HAP-1 (cell line): ENCODE measurements around the gene KCNQ2.
A peak's percentile ranks its signal among the peaks of the same experiment; 100 is the strongest.

Experiments
- DNase-seq, 2 experiments: peaks; one replicate each; pipeline ENCODE4 v3.0.0-alpha.2; 2016 to 2020; ENCODE audit warnings: low spot score in 2 of 2
- H3K27me3 ChIP-seq: fragments of 250-450 bp; sonication (Bioruptor Pico); 2 replicates; pipeline ENCODE4 v1.5.1; 2020; ENCODE audit warnings: low read depth, mild to moderate bottlenecking, moderate library complexity
- H3K36me3 ChIP-seq: fragments of 250-450 bp; sonication (Bioruptor Pico); replicated peaks from 2 replicates; pipeline ENCODE4 v1.5.1; 2020; ENCODE audit warnings: mild to moderate bottlenecking
- H3K4me1 ChIP-seq: fragments of 250-450 bp; sonication (Bioruptor Pico); 2 replicates; pipeline ENCODE4 v1.5.1; 2020; ENCODE audit warnings: mild to moderate bottlenecking
- H3K4me3 ChIP-seq: fragments of 250-450 bp; sonication (Bioruptor Pico); 2 replicates; pipeline ENCODE4 v1.5.1; 2020; ENCODE audit warnings: mild to moderate bottlenecking, moderate library complexity
- H3K9me3 ChIP-seq: fragments of 250-450 bp; sonication (Bioruptor Pico); 2 replicates; pipeline ENCODE4 v1.5.1; 2020; ENCODE audit warnings: mild to moderate bottlenecking, moderate library complexity
- in situ Hi-C: fragments of 300-500 bp; cut with MboI; formaldehyde crosslinking; loops from 3 replicates; pipeline ENCODE4 v1.14.3; 2020; ENCODE audit warnings: low sequenced_read_pairs, inconsistent platforms, mixed read lengths

Gene KCNQ2

DNA sequence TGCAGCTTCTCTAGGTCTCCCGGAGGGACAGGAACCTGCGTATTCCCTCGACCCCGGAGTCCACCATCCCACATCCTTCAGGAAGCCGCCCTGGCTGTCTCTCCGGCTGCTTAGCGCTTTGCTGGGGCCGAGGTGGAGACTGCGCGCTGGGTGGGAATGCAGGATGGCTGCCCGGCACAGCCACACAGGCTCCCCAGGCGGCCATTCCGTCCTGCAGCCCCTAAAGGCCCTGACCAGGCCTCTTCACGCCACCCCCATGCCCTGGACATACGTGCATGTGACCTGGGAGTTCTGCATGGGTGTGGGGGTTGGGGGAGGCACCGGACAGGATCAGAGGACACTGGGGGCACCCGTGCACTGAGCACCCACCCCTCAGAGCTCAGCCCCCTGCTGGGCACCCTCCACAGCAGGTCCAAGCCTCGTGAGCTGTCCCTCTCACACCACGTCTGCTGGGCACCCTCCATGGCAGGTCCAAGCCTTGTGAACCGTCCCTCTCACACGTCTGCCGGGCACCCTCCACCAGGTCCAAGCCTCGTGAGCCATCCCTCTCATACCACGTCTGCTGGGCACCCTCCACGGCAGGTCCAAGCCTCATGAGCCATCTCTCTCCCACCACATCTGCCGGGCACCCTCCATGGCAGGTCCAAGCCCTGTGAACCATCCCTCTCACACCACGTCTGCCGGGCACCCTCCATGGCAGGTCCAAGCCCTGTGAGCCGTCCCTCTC, 70.9 kb downstream of the KCNQ2 start:
- H3K4me3 ChIP-seq: no peak overlapping the region
- no peaks in the 10 kb centered on the region for H3K9me3 ChIP-seq
- H3K36me3 ChIP-seq: no peaks in the 10 kb centered on the region
- peaks cover 31% of the 10 kb centered on the region for H3K27me3 ChIP-seq
- in situ Hi-C loops: no loop called here
- no peak for DNase-seq
- H3K4me1 ChIP-seq: no peaks in the 10 kb centered on the region

DNA sequence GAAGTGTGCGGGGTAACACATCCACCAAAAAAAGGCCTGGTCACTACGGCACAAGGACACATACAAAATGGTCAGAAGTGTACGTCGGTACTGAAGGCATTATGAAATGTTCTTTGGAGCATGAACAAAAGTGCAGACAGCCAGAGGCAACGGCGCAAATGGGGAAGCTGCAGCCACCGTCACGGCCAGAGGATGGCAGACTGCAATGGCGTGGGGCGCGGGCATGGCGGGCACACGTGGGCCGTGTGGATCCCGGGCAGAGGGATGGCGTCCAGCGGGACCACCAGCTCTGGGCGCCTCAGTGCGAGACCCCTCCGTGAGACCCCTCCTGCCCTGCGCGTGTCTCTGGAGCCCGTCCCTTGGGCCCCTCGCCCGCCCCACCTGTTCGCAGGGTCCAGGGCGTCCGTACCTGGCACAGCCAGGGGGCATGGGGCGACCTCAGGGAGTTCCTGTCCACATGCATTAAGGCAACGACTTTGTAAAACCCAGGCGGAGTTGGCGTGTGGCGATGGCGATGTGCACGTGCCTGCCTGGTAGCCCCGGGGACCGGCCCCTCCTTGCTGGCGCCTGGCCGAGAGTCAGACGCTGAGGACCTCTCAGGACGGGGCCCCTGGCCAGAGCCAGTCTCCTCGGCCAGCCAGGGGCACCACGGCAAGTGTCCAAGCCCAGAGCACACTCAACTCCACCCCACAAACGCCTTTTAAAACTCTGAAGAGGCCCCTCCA, 71.8 kb downstream of the KCNQ2 start:
- in situ Hi-C loops: no loop called here
- no peak overlapping the region for H3K4me3 ChIP-seq
- no peak for DNase-seq
- peaks cover 37% of the 10 kb centered on the region for H3K27me3 ChIP-seq
- H3K36me3 ChIP-seq: no peaks in the 10 kb centered on the region
- H3K4me1 ChIP-seq: no peaks in the 10 kb centered on the region
- H3K9me3 ChIP-seq: no peaks in the 10 kb centered on the region

DNA sequence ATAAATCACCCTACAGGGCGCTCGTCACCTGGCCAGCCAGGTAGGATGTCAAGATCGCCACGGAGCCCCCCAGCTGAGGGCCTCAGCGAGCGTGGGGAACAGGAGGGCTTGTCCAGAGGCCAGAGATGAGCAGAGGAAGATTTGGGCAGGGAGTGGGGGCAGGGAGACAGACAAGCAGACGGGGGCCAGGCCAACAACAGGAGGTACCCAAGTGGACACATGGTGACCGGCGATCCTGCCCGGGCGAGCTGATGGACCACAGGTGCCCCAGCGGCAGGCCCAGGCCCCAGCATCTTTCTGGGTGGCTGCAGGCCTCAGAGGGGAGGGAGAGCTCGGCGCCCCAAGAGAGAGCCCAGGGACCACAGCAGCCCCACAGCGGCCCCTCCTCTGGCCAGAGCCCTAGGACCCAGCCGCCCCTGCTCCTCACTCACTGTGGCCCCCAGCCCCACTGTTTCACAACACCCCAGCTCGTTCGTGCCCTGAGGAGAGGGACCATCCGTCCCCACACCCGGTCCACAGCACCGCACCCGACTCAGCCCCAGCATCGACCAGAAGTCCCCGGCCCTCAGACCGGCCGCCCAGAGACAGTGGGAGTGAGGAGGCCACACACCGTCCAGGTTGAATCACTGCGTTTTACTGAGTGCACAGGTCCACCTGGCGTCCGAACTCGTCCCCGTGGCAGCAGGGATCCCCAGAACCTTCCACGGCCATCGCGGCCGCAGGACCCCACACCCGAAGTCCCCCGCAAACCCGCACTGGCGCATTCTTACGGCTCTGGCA, 72.7 kb downstream of the KCNQ2 start:
- no peaks in the 10 kb centered on the region for H3K4me1 ChIP-seq
- no peak overlapping the region for H3K4me3 ChIP-seq
- H3K27me3 ChIP-seq: peaks cover 37% of the 10 kb centered on the region
- H3K36me3 ChIP-seq: no peaks in the 10 kb centered on the region
- H3K9me3 ChIP-seq: no peaks in the 10 kb centered on the region
- no peak for DNase-seq
- in situ Hi-C loops: no loop called here

DNA sequence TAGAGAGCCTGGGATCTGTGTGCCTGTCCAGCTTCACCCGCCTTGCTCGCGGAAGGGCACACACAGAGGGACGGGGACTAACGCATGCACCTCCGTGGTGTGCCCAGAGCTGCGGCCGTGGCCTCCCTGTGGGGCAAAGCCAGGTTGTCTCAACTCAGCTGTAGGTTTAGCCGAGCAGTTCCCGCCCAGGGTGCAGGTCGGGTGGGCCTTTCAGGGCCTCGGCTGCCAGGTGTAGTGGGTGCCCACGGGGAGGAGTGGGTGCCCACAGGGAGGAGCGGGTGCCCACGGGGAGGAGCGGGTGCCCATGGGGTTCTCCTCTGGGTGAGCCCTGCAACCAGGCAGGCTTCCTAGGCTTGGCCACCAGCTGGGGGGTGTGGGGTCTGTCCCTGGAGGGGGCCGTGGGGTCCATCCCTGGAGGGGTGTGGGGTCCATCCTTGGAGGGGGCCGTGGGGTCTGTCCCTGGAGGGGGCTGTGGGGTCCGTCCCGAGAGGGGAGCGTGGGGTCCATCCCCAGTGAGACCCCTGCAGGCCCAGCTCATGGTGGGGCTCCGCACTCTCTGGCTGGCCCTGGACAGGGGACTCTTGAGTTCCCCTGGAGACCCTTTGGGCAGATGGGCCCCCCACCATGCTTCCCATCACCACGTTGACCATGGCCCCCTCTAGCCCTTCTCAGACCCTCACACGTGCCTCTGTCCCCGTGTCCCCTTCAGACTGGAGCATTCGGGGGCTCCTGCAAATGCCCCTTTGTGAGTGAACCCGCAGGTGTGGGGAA, 73.5 kb downstream of the KCNQ2 start:
- Histone ChIP-seq H3K4me3 (no peak overlapping the region), H3K4me1 (no peaks in the 10 kb centered on the region), H3K36me3 (no peaks in the 10 kb centered on the region), H3K9me3 (no peaks in the 10 kb centered on the region), H3K27me3 (peaks cover 37% of the 10 kb centered on the region)
- in situ Hi-C loops: no loop called here
- DNase-seq: no peak

DNA sequence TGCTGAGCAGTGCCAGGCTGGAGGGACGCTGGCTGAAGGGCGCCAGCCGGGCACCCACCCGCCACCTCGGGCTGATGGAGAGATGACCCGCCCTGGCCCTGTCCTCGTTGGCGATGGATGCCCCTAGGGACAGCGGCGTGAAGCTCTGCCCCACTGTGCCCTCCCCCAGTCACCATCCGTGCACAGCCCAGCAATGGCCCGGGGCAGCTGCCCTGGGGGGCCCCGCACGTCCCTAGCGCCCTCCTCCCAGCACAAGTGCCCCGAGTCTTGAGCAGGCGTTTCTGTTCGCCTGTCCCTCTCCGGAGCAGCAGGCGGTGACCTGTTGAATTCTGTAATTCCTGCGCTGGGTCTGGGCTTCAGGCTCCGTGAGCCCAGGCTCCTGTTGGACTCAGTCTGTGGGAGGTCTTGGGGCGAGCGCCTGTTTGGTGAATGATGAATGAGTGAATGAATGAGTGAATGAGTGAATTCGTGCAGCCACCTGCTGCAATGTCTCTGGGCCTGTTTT, 74.5 kb downstream of the KCNQ2 start:
- no peak for DNase-seq
- Histone ChIP-seq H3K4me1 (no peaks in the 10 kb centered on the region), H3K9me3 (no peaks in the 10 kb centered on the region), H3K27me3 (peaks cover 32% of the 10 kb centered on the region), H3K36me3 (no peaks in the 10 kb centered on the region), H3K4me3 (no peak overlapping the region)
- in situ Hi-C loops: no loop called here

DNA sequence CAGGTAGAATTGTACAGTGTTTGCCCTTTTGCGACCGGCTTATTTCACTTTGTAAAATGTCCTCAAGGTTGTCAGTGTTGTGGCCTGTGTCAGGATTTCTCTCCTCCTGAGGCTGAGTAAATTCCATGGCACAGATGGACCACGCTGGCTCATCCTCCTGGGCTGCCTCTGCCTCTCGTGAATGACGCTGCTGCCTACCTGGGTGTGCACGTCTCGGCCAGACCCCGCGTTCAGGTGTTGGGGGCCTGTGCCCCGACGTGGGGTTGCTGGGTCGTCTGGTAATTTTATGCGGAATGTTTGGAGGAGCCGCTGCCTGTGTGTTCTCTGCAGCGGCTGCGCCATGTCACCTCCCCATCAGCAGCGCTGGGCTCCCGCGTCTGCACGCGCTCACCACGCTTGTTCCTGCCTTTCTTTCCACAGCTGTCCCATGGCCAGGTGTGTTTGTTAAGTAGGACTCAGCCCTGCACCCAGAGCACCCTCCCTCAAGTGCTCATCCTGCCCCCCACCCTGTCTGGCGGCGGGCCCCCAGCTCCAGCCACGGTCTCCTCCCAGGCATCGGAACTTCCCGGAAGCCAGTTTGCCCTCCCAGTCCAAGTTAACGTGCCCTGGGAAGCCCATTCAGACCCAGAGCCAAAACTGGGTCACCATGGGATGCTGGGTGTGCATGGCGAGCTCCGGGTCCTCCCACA, 75.2 kb downstream of the KCNQ2 start:
- Histone ChIP-seq H3K4me3 (no peak overlapping the region), H3K9me3 (no peaks in the 10 kb centered on the region), H3K27me3 (peaks cover 27% of the 10 kb centered on the region), H3K36me3 (no peaks in the 10 kb centered on the region), H3K4me1 (no peaks in the 10 kb centered on the region)
- no peak for DNase-seq
- in situ Hi-C loops: no loop called here

DNA sequence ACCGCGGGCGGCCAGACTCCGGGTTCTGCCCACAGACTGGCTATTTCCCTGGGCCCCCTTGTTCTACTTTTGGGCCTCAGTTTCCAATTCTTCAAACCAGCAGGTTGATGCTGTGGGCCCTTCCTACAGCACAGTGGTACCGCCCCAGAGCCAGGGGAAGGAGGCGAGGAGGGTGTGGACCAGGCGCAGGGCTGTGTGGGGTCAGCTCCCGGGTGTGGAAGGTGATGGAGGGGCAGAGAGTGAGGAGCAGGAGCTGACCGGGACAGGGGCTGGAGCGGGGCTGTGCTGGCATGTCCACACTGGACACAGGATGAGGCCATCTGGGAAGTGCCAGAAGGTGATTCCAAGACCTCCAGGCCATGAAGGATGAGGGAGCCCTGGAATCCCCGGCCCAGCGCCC, 76.2 kb downstream of the KCNQ2 start:
- H3K27me3 ChIP-seq: peaks cover 24% of the 10 kb centered on the region
- H3K4me3 ChIP-seq: no peak overlapping the region
- no peaks in the 10 kb centered on the region for H3K9me3 ChIP-seq
- no peaks in the 10 kb centered on the region for H3K36me3 ChIP-seq
- no peak for DNase-seq
- in situ Hi-C loops: no loop called here
- H3K4me1 ChIP-seq: no peaks in the 10 kb centered on the region

DNA sequence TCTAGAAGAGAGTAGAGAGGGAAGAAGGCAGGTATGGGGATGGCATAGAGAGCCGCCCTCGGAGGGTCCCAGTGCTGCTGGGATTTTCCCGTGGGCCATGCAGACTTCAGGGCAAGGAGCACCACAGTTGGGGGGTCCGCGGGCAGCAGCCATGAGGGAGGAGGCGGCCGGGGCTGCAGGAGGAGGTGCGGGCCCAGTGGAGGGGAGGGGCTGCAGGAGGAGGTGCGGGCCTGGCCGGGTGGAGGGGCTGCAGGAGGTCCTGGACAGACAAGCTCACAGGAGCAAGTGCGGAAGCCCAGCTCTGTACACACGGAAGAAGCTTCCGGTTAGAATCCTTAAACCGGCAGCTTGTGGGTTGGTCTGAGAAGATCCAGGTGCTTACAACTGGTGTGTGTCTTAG, 76.7 kb downstream of the KCNQ2 start:
- Histone ChIP-seq H3K4me1 (no peaks in the 10 kb centered on the region), H3K4me3 (no peak overlapping the region), H3K9me3 (no peaks in the 10 kb centered on the region), H3K27me3 (peaks cover 21% of the 10 kb centered on the region; the same call in 1 of the 2 replicates), H3K36me3 (no peaks in the 10 kb centered on the region)
- DNase-seq: no peak
- in situ Hi-C loops: no loop called here

DNA sequence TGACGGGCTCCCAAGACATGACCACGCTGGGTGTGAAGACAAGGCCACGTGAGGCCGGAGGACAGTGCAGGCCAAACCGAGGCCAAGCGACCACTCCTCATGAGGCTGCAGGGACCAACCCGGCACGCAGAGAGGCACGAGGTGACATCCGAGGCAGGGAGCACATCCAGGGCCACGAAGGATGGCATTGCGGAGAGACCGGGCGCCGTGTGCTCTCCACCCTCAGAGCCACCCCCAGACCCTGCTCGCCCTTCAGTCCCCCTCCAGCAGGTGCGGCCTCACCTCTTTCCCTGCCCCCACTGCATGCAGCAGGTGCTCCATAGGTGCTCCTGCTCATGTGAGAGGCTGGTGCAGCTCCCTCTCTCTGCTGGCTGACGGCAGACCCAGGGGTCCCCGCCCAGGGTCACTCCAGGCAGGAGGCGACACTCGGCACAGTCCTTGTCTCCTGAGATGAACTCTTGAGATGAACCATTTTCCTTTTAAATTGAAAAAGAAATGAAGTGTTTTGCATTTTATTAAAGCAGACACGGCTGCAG, 77.5 kb downstream of the KCNQ2 start:
- no peaks in the 10 kb centered on the region for H3K36me3 ChIP-seq
- no peak overlapping the region for H3K4me3 ChIP-seq
- no peak for DNase-seq
- H3K27me3 ChIP-seq: peaks cover 20% of the 10 kb centered on the region; the same call in 1 of the 2 replicates
- no peaks in the 10 kb centered on the region for H3K9me3 ChIP-seq
- H3K4me1 ChIP-seq: no peaks in the 10 kb centered on the region
- in situ Hi-C loops: no loop called here

DNA sequence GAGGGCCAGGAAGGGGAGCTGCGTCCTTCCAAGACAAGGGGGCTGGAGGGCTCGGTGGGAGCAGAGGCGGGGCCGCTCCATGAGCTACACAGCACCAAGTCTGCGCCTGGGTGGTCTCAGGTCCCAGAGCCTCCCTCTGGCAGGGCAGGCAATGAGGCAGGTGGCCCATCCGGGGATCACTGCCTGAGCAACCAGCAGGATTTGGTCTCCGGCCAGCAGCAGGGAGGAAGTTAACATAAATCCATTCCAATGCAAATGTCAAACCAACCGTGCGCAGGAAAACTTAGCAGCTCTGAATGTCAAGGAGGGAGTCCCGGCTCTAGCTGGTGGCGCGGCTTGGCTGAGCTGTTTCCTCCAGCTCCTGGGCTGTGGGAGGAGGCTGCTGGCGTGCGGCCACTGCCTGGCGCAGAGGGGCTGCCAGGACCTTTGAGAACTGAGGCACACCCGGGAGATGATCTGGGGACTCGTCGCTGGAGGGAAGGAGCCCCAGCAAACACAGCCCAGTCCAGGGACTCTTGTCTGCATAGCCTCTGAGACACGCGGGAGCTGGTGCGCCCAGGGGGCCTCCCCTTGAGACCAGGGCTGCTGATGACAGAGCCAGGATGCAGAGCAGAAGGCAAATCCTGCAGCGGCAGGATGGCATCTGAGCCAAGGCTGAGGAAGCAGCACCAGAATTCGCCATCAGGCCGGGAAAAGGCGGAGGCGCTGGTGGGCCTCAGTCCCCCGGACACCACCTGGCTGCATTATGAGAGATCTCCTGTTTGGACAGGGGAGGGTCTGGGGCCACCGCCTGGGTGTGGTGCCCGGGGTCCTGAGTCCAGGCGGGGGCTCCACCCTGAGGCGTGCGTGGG, 78.2 kb downstream of the KCNQ2 start:
- H3K36me3 ChIP-seq: no peaks in the 10 kb centered on the region
- no peaks in the 10 kb centered on the region for H3K4me1 ChIP-seq
- DNase-seq: peak; percentile 27 to 68
- no peak overlapping the region for H3K4me3 ChIP-seq
- H3K27me3 ChIP-seq: peaks cover 20% of the 10 kb centered on the region; the same call in 1 of the 2 replicates
- no peaks in the 10 kb centered on the region for H3K9me3 ChIP-seq
- in situ Hi-C loops: no loop called here

DNA sequence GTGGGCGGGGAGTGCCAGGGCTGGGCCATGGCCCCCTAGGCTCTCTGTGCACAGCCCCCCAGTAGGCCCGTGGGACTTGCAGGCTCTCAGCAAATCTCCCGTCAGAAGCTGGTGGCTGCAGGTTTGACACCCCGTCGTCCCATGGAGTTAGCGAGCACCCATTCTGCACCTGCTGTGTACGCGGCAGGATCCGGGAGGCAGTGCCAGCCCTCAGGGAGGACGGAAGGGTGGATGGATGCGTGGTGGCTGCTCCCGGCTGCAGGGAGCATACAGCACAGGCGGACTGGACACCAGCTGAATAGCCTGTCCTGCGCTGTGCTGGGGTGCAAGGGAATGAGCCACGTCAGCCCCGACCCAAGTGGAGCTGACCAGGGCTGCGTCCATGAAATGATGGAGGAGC, 78.9 kb downstream of the KCNQ2 start:
- H3K4me1 ChIP-seq: no peaks in the 10 kb centered on the region
- H3K4me3 ChIP-seq: no peak overlapping the region
- in situ Hi-C loops: no loop called here
- peaks cover 17% of the 10 kb centered on the region; the same call in 1 of the 2 replicates for H3K27me3 ChIP-seq
- H3K9me3 ChIP-seq: no peaks in the 10 kb centered on the region
- DNase-seq: no peak
- no peaks in the 10 kb centered on the region for H3K36me3 ChIP-seq
